Measurements from ENCODE around the gene SPATA18.
"Not testable (repeated sequence)": the region's sequence is repeated elsewhere in the genome, so short reads cannot be mapped to it uniquely, and the experiment has no call there.

Gene SPATA18

GRCh38 chr4:52071791-52072546 is 20.9 kb downstream of the SPATA18 start:
- no peak for DNase-seq (ENCODE audit: low read depth)
- no peak overlapping the region for H3K4me3 ChIP-seq (ENCODE audit: low read depth, low read length)
- no peak for TF ChIP-seq MYC (IDR thresholded peaks at IDR 0.05; ENCODE audit: low read depth, low read length)
- TF ChIP-seq POLR2A (IDR thresholded peaks at IDR 0.05; ENCODE audit: extremely low read depth, insufficient read length), result no peak
- no peak for TF ChIP-seq CTCF (IDR thresholded peaks at IDR 0.05; ENCODE audit: low read depth, low read length)
- no peak for TF ChIP-seq MAX (IDR thresholded peaks at IDR 0.05; ENCODE audit: low read depth, low read length)

GRCh38 chr4:52076731-52077130 is 25.6 kb downstream of the SPATA18 start:
- TF ChIP-seq CTCF (IDR thresholded peaks at IDR 0.05; ENCODE audit: low read depth, low read length) (no peak), POLR2A (IDR thresholded peaks at IDR 0.05; ENCODE audit: extremely low read depth, insufficient read length) (no peak)
- H3K4me3 ChIP-seq (ENCODE audit: low read depth, low read length), result no peak overlapping the region
- DNase-seq (ENCODE audit: low read depth), result no peak

GRCh38 chr4:52079659-52080058 is 28.6 kb downstream of the SPATA18 start:
- no peak for TF ChIP-seq MAX (IDR thresholded peaks at IDR 0.05; ENCODE audit: low read depth, low read length)
- DNase-seq (ENCODE audit: low read depth), result no peak
- H3K4me3 ChIP-seq (ENCODE audit: low read depth, low read length), result no peak overlapping the region

- H3K4me3 ChIP-seq (ENCODE audit: low read depth, low read length), result no peak overlapping the region
- DNase-seq (ENCODE audit: low read depth), result no peak
- TF ChIP-seq MAX (IDR thresholded peaks at IDR 0.05; ENCODE audit: low read depth, low read length) (no peak), POLR2A (IDR thresholded peaks at IDR 0.05; ENCODE audit: extremely low read depth, insufficient read length) (no peak), MYC (IDR thresholded peaks at IDR 0.05; ENCODE audit: low read depth, low read length) (no peak), CTCF (IDR thresholded peaks at IDR 0.05; ENCODE audit: low read depth, low read length) (no peak)
Observed at GRCh38 chr4:52081216-52081615, 30.1 kb downstream of the SPATA18 start.

GRCh38 chr4:52086425-52086824 is 35.3 kb downstream of the SPATA18 start:
- DNase-seq (ENCODE audit: low read depth); H3K4me3 ChIP-seq (ENCODE audit: low read depth, low read length): not testable (repeated sequence)

GRCh38 chr4:52091801-52092200 is 40.7 kb downstream of the SPATA18 start:
- H3K4me3 ChIP-seq (ENCODE audit: low read depth, low read length), result no peak overlapping the region
- DNase-seq (ENCODE audit: low read depth), result no peak
- no peak for TF ChIP-seq MYC (IDR thresholded peaks at IDR 0.05; ENCODE audit: low read depth, low read length)
- TF ChIP-seq CTCF (IDR thresholded peaks at IDR 0.05; ENCODE audit: low read depth, low read length), result no peak
- TF ChIP-seq MAX (IDR thresholded peaks at IDR 0.05; ENCODE audit: low read depth, low read length), result no peak
- no peak for TF ChIP-seq POLR2A (IDR thresholded peaks at IDR 0.05; ENCODE audit: extremely low read depth, insufficient read length)

- TF ChIP-seq MAX (IDR thresholded peaks at IDR 0.05; ENCODE audit: low read depth, low read length) (no peak), POLR2A (IDR thresholded peaks at IDR 0.05; ENCODE audit: extremely low read depth, insufficient read length) (no peak), CTCF (IDR thresholded peaks at IDR 0.05; ENCODE audit: low read depth, low read length) (no peak), MYC (IDR thresholded peaks at IDR 0.05; ENCODE audit: low read depth, low read length) (no peak)
- DNase-seq (ENCODE audit: low read depth), result no peak
Observed at GRCh38 chr4:52093466-52093865, 42.4 kb downstream of the SPATA18 start.

More at GRCh38 chr4:52093466-52093865, 42.4 kb downstream of the SPATA18 start:
- no peak overlapping the region for H3K4me3 ChIP-seq (ENCODE audit: low read depth, low read length)
